Measurements from ENCODE around the gene CCL25. TPM values are rescaled to one million over a fixed set of nuclear protein-coding genes. Genes with fewer than 3 reads are reported as not detected.

The CCL25 gene
- total and polyA plus RNA-seq, 9 of the 15 experiments (the other 6 are each of a cell fraction or from before 2014, with no cell fraction given) = 0.15 TPM; not detected in 8

- no peak for TF ChIP-seq ID3 (CRISPR knock-in tag; IDR thresholded peaks at IDR 0.05)
- TF ChIP-seq ID3 (tag; IDR thresholded peaks at IDR 0.05) = 0 out of 2 replicates have a peak, but pooled peaks have one; percentile 53
- no peak for TF ChIP-seq CCNT2 (IDR thresholded peaks at IDR 0.05; ENCODE audit: borderline replicate concordance, extremely low read depth, insufficient read length, low read depth, low read length)
- TF ChIP-seq ZNF165 (CRISPR knock-in tag; IDR thresholded peaks at IDR 0.05; ENCODE audit: borderline replicate concordance) = no peak
- no peak for TF ChIP-seq GTF3C2 (IDR thresholded peaks at IDR 0.05; ENCODE audit: borderline replicate concordance, extremely low read depth, insufficient read length)
- TF ChIP-seq PHF8 (IDR thresholded peaks at IDR 0.05; ENCODE audit: borderline replicate concordance, low read length) = peak; percentile 90; the same call in 1 of the 2 replicates
- peak; percentile 86 to 92 for TF ChIP-seq MNT (conservative IDR thresholded peaks at IDR 0.05)
- TF ChIP-seq NKRF (IDR thresholded peaks at IDR 0.05; ENCODE audit: borderline replicate concordance) = peak; percentile 70; the same call in 1 of the 2 replicates
- no peak for TF ChIP-seq CEBPZ (IDR thresholded peaks at IDR 0.05; ENCODE audit: borderline replicate concordance, low read depth, low read length)
- TF ChIP-seq POLR2A (conservative IDR thresholded peaks at IDR 0.05) = peak; percentile 86
Observed at GRCh38 chr19:8050274-8051096, 2.1 kb upstream of the CCL25 start (continued).
